Measurements from ENCODE around the gene ZFP62. TPM values are rescaled to one million over a fixed set of nuclear protein-coding genes. Genes with fewer than 3 reads are reported as not detected.
A peak's percentile ranks its signal among the peaks of the same experiment; 100 is the strongest.

The ZFP62 gene
- total and polyA plus RNA-seq, 8 donors: 10.4 to 23.9 (median 14.6) TPM

- intact Hi-C loops (cut with DNase I): no loop called here
- FAIRE-seq (no peak), DNase-seq (peak in 3 of 6 donors; percentile 45 to 81 (median 67)), ATAC-seq (peak in 2 of 4 donors; percentile 32 to 38)
- peaks cover 32 to 62% (median 43%) of the 10 kb centered on the region in 3 donors for H3K4me1 ChIP-seq
- no peaks in the 10 kb centered on the region for H3K27me3 ChIP-seq
- no peak for TF ChIP-seq CTCF (IDR thresholded peaks at IDR 0.05)
- H3K27ac ChIP-seq: peak overlapping the region; percentile 52 to 98 (median 96)
- H3K36me3 ChIP-seq: no peaks in the 10 kb centered on the region
- 60 to 61% methylated on average over 41 of the region's 41 CpGs for WGBS, 2 donors
- H3K9me3 ChIP-seq: no peaks in the 10 kb centered on the region
- H3K4me3 ChIP-seq: peak overlapping the region; percentile 46 to 100 (median 81)
These were observed 57.6 kb downstream of the ZFP62 start for GRCh38 chr5:180803181-180804128.

- DNase-seq (peak; percentile 80 to 97 (median 91)), FAIRE-seq (no peak), ATAC-seq (peak; percentile 87 to 93 (median 91))
- H3K9me3 ChIP-seq: no peaks in the 10 kb centered on the region
- 0% methylated on average over 72 to 87 of the region's 87 CpGs for WGBS, 2 donors
- no peaks in the 10 kb centered on the region for H3K27me3 ChIP-seq
- peak within 1 kb of the TSS; percentile 94 to 99 (median 98) for H3K27ac ChIP-seq
- TF ChIP-seq CTCF (IDR thresholded peaks at IDR 0.05): no peak
- peak within 1 kb of the TSS; percentile 69 to 100 (median 96) for H3K4me3 ChIP-seq
- intact Hi-C loops (cut with DNase I): no loop called here
- no peaks in the 10 kb centered on the region for H3K36me3 ChIP-seq
- H3K4me1 ChIP-seq: peaks cover 31 to 61% (median 37%) of the 10 kb centered on the region in 3 donors
These were observed 58.5 kb downstream of the ZFP62 start, which contains the start of gene MGAT1 for GRCh38 chr5:180802325-180803180. Gene MGAT1 (minus strand): TSS chr5:180802806. CDS start chr5:180792971, 9,835 bp downstream.

- 8 to 10% methylated on average over 15 of the region's 15 CpGs for WGBS, 2 donors
- TF ChIP-seq CTCF (IDR thresholded peaks at IDR 0.05): no peak
- peak; percentile 5 to 24 (median 17) for ATAC-seq
- H3K27me3 ChIP-seq: no peaks in the 10 kb centered on the region
- peak overlapping the region; percentile 69 to 100 (median 96) for H3K4me3 ChIP-seq
- no peak for FAIRE-seq
- intact Hi-C loops (cut with DNase I): no loop called here
- H3K9me3 ChIP-seq: no peaks in the 10 kb centered on the region
- no peak for DNase-seq
- no peaks in the 10 kb centered on the region for H3K36me3 ChIP-seq
- H3K27ac ChIP-seq: peak overlapping the region; percentile 94 to 99 (median 98)
- H3K4me1 ChIP-seq: peaks cover 31 to 55% (median 33%) of the 10 kb centered on the region in 3 donors
These were observed 59.3 kb downstream of the ZFP62 start for GRCh38 chr5:180801596-180802324.

- Histone ChIP-seq H3K27me3 (no peaks in the 10 kb centered on the region), H3K9me3 (no peaks in the 10 kb centered on the region), H3K36me3 (no peaks in the 10 kb centered on the region), H3K4me1 (peaks cover 27 to 64% (median 39%) of the 10 kb centered on the region in 3 donors), H3K27ac (peak overlapping the region in 2 of 4 donors; percentile 11 to 33), H3K4me3 (peak overlapping the region in 1 of 4 donors; percentile 13)
- no peak for TF ChIP-seq CTCF (IDR thresholded peaks at IDR 0.05)
- DNase-seq (no peak), FAIRE-seq (no peak), ATAC-seq (no peak)
- intact Hi-C loops (cut with DNase I): no loop called here
- 38 to 54% methylated on average over 6 of the region's 6 CpGs for WGBS, 2 donors
These were observed 60.9 kb downstream of the ZFP62 start for GRCh38 chr5:180799902-180800801.

Data from pancreas (tissue), 10 donors.